CD4-positive, alpha-beta T cell treated with Interleukin-10 for 1 hour (primary cell): ENCODE measurements around the gene OR6J1.

Experiments
- DNase-seq: peaks from one replicate; pipeline ENCODE4 v3.0.0-alpha.2; 2020

The OR6J1 gene

DNA sequence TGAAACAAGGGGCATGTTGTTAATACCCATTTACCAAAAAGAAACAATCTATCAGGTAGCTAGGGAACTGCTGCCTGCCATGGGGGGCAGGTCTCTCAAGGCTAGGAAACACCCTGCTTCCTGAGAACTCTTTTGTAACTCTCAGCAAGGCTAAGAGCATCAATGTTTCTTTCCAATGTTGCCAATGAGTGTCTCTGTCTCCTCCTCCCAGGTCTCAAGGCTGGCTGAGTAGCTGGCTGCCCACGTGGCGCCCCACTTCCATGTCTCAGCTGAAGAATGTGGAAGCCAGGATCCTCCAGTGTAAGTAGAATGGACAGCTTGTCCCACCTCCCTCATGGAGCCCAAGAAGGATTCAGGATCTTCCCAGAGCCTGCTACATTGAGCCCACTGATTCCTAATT lies 42.7 kb downstream of the OR6J1 start:
- no peak for DNase-seq

DNA sequence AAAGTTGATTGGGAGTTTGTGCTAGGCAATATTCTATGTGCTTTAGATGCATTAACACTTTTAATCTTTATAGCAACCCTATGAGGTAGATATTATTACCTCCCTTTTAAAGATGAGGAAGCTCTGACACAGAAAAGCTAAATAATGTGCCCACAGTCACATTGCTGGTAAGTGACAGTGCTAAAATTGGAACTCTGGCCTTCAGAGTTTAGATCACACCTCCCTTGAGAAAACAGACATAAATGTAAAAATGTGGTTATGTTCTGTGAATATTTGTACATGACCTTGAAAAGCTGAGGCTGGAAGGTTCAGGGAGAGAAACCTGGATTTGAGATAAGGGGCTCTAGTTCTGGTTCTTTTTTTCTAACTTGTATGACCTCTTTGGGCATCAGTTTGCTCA lies 44.1 kb downstream of the OR6J1 start:
- DNase-seq: no peak

DNA sequence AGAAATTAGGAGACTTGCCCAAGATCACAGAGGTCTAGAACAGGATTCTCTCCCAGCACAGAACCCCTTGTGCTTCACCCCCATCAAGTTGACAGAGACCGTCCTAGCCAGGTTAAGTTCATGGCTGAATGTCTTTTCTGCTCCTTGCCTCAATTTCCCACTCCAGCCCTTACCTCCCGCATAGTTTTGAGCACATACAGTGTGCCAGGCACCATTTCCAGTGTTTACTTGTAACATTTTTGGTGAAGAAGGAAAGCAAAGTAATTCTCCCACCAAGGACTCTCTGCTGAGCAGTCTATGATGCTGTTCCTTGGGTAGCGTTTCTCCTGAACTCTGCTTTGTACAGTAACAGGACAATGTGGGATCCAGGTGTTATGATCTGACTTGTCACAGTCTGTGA lies 44.8 kb downstream of the OR6J1 start:
- no peak for DNase-seq

DNA sequence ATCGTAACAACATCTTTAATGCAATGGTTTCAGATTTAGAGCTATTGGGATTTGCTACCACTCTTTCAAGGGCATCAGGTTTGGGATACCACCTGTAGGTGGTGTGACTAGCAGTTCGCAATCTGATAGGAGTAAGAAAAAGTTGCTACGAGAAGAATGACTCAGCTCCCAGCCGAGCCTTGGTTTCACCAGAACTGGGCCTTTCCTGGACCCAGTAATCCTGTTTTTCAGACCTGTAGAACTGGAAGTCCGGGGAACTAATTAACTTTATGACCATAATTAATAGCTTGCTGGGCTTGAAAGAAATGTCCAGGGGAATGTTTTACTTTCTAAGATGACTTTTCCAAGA lies 45.3 kb downstream of the OR6J1 start:
- peak; percentile 29 for DNase-seq

DNA sequence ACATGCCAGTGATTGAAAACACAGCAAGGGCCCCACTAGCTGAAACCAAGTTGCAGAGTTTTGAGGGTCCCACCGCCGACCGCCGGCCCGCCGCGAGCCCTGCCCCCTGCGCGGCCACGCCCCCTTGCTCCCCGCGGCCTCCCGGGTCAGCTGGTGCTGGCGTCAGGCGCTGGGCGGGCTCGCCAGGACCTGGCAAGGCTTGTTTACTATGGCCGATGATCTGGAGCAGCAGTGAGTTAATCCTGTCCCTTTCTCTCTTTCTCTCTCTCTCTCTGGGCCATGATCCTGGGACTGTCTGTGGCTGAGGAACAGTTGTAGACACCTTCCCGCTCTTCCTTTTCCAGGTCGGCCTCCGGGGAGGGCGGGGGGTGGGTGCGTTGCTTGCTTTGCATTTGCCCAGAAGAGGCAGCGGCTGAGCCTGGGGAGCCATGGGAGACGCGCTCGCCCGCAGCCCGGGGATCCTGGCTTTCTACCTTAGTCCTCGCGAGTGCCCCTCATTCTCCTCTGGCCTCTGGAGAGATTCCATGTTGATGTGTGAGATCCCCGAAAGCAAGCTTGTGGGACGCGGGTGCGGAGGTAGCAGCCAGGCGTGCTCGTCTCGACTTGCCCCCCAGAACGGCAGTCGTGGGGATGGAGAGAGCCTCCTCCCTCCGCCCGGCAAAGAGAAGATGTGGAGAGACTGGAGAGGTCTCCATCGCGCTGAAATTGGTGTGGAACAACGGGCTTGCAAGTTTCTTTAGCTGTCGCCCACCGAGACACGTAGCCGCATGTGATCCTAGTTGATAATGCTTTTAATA lies 45.9 kb downstream of the OR6J1 start, which contains the start of gene ABHD4:
Gene ABHD4, plus strand, starts transcription at position 202 of the 797 bp plus-strand sequence. Its CDS starts 7 bp downstream, at position 209.
- DNase-seq: peak; percentile 68

DNA sequence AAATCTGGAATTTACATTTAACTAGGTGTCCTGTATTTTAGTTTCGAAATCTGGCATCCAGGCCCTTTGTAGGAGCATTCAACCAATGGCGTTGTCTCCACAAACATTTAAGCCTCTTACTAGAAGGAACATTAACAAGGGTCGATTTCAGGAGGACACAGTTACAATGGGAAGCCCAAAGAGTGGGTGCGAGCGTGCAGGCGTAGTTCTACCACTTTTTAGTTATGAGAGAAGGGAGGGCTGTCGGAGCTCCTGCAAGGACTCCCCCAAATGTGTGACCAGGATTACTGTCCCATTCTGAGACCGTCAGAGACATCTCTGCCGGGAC lies 46.4 kb downstream of the OR6J1 start:
- DNase-seq: no peak

DNA sequence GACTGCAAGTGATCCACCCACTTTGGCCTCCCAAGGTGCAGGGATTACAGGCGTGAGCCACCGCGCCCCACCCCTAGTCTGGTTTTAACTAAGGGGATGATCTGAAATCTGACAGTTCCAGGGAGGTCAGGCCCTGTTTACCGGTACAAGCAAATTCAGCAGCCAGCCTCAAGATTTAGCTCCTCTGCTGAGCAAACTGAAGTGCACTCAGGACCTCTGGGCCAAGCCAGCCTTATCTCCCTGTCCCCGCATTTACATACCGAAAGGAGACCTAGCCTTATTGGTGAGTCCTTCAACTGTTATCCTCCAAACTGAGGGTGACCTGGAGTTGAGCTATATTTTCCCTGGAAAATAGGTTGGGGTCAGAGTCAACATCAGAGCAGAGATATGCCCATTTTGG lies 46.9 kb downstream of the OR6J1 start:
- DNase-seq: no peak

DNA sequence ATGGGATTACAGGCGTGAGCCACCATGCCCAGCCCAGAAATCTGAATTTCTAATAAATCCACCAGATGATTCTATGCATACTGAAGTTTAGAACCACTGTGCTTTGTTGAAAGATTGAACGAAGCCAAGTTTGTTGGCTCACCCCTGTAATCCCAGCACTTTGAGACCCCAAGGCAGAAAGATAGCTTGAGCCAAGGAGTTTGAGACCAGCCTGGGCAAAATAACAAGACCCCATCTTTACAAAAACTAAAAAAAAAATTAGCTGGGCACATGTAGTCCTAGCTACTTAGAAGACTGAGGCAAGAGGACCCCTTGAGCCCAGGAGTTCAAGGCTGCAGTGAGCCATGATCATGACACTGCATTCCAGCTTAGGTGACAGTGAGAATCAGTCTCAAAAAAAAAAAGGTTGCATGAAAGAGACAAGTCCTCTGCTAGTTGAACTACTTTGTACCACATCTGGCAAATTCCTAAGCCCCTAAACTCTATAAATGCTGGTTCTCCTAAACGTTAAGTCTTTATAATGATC lies 47.7 kb downstream of the OR6J1 start:
- no peak for DNase-seq

DNA sequence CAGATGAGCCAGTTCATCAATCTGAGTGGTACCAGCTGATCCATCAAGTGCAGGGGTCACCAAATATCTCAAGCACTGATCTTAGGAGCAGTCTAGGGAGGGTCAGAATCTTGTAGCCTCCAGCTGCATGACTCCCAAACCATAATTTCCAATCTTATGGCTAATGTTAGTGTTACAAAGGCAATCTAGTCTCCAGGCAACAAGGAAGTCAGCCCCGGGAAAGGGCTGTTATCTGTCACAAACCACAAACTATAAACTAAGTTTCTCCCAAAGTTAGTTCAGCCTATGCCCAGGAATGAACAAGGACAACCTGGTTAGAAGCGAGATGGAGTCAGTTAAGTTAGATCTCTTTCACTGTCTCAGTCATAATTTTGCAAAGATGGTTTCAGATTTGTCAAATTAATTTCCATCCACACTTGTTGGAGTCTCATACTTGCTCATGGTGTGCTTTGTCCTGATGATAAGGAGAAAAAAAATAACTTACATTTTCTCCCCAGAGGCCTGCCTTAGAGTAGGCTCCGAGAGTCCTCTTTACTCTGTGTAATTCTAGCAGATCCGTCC lies 49.9 kb downstream of the OR6J1 start:
- no peak for DNase-seq

DNA sequence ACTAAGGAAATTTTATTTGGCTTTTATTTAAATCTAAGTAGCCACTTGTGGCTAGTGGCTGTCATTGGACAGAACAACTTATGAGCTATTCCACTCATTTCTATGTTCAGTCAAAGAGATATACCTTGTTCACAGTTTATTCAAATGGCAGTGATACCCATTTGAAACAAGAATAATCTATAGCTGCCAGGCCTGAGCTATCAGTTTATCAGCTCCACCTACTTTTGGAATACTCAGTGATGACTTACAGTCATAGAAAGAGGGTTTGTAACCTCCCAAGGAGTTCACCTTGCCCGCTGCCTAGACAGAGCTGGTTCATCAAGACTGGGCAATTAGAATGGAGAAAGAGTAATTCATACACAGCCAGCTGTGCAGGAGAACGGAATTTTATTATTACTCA lies 50.6 kb downstream of the OR6J1 start:
- DNase-seq: no peak

DNA sequence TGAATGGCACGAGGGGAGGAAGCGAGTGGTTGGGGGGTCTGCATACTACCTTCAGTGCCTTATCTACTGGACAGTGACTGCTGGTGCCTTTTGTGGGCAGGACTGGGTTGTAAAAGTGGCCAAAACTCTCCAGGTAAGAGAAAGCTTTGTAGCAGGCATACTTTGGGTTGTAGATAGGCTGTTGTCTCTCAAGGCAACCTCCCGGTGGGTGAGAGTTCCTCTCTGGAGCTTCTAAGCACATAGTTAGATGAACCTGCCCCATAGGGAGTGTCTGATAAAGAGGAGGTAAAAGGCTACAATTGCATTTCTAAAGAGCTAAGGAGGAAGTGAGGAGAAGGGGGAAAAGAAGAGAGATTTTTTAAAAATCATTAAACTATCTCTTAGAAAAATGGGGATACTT lies 51.0 kb downstream of the OR6J1 start:
- no peak for DNase-seq

DNA sequence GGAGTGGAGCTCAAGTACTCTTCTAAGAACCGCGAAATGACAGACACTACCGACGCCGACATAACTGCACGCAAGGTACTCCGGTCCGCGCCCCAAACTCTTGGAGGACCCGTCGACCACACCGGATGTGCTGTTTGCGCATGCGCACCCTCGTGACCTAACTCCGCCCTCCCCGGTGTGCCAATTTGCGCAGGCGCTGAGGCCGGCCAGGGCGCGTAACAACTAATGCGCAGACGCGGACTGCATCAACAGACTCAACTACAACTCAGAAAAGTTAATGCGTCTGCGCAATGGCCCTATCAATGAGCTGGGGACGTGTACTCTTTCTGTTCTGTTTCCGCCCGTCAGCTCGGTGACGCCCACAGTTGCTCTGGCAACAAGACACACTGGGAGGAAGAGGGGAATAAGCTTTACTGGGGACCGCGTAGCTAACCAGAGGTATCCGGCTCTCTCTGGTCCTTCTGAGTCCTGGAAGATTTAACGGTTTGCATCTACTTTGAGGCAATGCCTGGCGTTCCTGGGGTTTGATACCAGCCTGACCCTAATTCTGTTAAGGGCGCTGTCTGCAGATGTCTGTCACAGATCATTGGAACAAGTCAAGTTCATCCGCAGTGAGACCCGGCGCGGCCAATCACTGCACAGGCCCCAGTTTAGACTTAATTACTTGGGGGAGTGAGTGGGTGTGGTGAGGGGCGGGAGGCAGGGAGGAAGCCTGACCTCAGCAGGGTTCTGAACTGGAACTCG lies 54.9 kb downstream of the OR6J1 start, which contains the start of gene DAD1:
Gene DAD1, minus strand, starts transcription at position 129 of the 744 bp plus-strand sequence. Its CDS starts 67 bp downstream, at position 62.
- peak; percentile 100 for DNase-seq

DNA sequence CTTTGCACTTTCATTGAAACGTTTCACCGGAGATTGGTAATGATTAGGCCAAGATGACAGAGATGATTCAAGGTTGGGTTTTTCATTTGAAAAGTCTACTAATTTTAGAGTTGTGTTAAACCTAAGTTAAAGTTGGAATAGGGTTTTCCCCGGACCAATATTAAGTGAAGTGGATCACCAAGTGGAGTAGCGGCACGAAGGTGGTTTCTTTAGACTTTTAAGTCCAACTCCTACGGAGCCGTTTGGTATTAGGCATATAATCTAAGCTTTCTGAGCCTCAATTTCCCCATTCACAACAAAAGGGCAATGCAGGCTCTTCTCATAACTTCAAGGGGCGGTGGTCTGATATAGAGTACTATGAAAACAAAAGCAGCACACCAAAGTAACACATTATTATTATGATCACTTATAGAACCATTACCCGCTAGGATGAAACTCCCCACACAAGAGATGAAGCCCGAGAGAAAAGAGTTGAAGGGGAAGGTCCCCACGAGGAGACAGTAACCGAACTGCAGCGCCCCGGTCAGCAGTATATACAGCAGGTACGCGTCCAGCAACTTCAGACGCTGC lies 55.5 kb downstream of the OR6J1 start:
- peak; percentile 39 for DNase-seq

DNA sequence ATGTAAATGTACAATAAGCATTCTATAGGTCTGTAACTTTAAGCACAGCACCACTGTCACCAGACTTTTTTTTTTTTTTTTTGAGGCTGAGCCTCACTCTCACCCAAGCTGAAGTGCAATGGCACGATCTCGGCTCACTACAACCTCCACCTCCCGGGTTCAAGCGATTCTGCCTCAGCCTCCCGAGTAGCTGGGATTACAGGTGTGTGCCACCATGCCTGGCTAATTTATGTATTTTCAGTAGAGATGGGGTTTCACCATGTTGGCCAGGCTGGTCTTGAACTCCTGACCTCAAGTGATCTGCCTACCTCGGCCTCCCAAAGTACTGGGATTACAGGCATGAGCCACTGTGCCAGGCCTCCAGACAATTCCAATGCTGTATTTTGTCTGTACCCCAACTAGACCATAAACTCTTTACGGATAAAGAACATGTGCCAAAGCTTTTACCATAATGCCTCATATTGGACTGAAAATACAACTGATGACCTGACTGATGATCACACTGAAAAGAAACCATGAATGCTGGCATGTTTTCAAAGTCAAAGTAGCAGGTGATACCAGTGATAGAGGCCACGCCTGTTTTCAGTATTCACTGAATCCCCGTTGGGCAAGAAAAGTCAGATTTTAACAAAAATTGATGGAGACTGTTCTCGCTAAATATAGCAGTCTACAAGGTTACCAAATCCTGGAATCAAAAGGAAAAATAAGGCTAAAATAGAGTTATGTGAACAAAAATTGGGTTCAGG lies 56.3 kb downstream of the OR6J1 start:
- DNase-seq: peak; percentile 54

DNA sequence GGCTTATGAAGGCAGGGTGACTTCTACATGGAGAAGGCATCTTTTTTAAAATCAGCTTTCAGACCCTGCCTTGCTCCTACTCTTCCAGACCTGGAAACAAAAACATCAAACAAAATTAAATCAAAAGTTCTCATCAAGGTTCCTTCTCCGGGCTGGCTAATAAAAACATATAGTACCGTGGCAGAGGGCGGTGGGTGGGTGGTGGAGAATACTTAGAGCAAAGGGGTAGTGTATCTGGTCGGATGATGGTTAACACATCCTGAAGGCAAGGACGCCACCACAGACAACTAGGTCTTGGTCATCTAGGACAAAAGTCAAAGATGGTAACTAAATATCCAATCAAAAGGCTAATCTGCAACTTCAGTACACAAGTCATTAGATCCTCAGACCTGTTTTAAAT lies 56.9 kb downstream of the OR6J1 start:
- DNase-seq: no peak

DNA sequence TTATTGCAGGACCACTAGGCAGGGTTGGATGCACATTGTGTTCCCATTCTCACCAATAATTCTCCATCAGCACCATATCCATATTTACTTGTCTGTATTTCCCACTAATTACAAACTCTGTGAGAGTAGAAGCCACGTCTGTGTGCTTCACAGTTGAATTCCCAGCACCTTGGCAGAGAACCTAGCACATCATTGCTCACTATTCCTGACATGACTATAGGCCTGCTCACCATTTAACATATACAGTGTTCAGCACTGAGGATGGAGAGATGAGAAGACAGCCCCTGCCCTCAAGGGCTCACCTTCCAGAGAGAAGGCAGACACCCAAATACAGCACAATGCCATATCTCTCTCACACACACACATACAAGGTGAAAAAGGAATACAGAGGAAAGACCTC lies 60.2 kb downstream of the OR6J1 start:
- DNase-seq: no peak
